PFSK-1 (cell line): ENCODE results near the gene DLGAP1.

Experiments
- FOXP2 ChIP-seq: optimal IDR thresholded peaks from 2 replicates; pipeline ENCODE3; 2011; ENCODE audit warnings: borderline replicate concordance, control low read depth, inconsistent platforms; ENCODE audit not compliant: insufficient read depth; ENCODE audit errors: extremely low read length, extremely low read depth
- POLR2AphosphoS5 ChIP-seq: IDR thresholded peaks from 2 replicates; pipeline ENCODE4 v1.6.1; 2012; ENCODE audit warnings: low read depth, mild to moderate bottlenecking, control low read depth, low read length, moderate library complexity
- REST ChIP-seq, 2 experiments: IDR thresholded peaks; 2 replicates each; pipeline versions ENCODE4 v1.6.1 to v1.8.0; 2011 to 2012; ENCODE audit warnings: low read depth in 2 of 2, low read length in 2 of 2, control low read depth in 1 of 2, inconsistent platforms in 1 of 2, mild to moderate bottlenecking in 1 of 2, moderate library complexity in 1 of 2; ENCODE audit not compliant: insufficient read depth in 1 of 2
- SIN3A ChIP-seq: IDR thresholded peaks from 2 replicates; pipeline ENCODE4 v1.6.1; 2012; ENCODE audit warnings: mild to moderate bottlenecking, low read length, moderate library complexity, borderline replicate concordance; ENCODE audit not compliant: insufficient read depth
- TAF1 ChIP-seq: IDR thresholded peaks from 2 replicates; pipeline ENCODE4 v1.6.1; 2012; ENCODE audit warnings: low read length, control low read depth, borderline replicate concordance; ENCODE audit not compliant: insufficient read depth

DLGAP1 gene

DNA sequence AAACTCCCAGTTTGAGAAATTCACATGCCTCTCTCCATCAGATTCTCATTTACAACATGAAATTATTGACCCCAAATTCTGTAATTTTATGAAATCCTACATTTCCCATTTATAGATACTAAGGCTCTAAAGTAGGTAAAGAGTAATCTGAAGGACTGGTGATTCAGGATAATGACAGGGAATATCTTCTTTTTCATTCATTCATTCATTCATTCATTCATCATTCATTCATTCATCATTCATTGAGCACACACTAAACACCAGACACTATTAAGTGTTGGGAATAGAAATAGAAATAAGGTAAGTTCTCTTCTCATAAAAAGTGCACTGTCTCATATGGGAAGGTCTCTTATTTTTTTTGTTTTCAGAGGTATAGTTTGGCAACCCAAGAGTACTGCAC lies 888.3 kb downstream of the DLGAP1 start:
- TF ChIP-seq FOXP2 (no peak), POLR2AphosphoS5 (no peak), SIN3A (no peak), TAF1 (no peak), REST (IDR thresholded peaks at IDR 0.05; ENCODE audit: insufficient read depth in 1 of 2, low read depth in 2 of 2, low read length in 2 of 2) (no peak)

GRCh38 chr18:3560755-3561154 lies 894.4 kb downstream of the DLGAP1 start:
- TF ChIP-seq FOXP2 (no peak), POLR2AphosphoS5 (no peak), SIN3A (no peak), REST (IDR thresholded peaks at IDR 0.05; ENCODE audit: insufficient read depth in 1 of 2, low read depth in 2 of 2, low read length in 2 of 2) (no peak), TAF1 (no peak)

DNA sequence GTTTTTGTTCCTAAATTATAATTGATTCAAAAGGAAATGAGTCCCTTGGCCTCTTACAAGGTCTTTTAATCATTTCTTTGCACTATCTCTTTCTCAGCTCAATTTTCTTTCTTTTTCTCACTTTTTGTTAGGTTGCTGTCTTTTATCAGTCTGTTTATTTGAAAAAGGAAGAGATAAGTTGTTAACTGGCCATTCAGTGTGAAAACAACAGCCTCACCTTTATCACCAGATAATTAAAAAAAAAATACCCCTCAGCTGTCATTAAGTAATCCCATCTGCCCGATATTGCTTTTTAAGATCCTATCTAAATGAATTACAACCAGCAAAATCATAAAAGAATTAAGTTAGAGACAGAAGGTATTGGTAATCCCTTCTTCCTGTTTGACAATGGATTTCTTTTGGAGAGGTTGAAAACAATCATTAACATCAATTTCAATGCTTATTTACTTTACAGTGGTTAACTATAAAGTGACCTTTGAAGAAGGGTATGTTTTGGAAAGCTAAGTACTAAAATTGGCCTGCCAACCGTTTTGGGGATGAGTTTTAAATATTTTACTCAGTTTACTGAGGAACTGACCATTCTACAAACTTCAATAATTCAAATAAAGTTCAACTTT lies 900.2 kb downstream of the DLGAP1 start:
- TF ChIP-seq REST (IDR thresholded peaks at IDR 0.05; ENCODE audit: insufficient read depth in 1 of 2, low read depth in 2 of 2, low read length in 2 of 2) (no peak), SIN3A (no peak), TAF1 (no peak), POLR2AphosphoS5 (no peak), FOXP2 (no peak)

DNA sequence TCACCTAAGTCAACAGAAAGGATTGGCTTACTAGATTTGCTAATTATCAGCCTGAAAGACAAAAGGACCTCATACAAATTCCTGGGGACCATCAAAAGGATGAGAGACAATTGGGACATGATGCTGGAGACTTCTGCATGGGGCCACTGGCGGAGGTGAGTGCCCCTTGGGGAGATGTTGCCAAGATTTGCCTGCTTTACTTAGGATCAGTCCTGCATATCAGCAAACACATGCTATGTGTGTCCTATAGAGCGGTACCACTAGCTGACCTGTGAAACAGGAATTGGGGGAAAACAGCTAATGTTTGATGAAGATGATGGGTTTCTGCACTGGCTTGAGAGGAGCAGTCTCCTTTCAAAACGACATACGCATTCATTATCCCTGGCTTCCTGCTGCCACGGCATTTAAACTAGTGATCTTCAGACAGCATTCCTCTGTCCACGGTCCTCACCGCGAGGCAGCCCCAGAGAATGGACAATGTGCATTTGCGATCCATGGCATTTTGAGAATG lies 901.0 kb downstream of the DLGAP1 start:
- peak; percentile 80 to 91 for TF ChIP-seq REST (IDR thresholded peaks at IDR 0.05; ENCODE audit: insufficient read depth in 1 of 2, low read depth in 2 of 2, low read length in 2 of 2)
- TF ChIP-seq SIN3A, result 0 out of 2 replicates have a peak, but pooled peaks have one; percentile 36
- no peak for TF ChIP-seq FOXP2

DNA sequence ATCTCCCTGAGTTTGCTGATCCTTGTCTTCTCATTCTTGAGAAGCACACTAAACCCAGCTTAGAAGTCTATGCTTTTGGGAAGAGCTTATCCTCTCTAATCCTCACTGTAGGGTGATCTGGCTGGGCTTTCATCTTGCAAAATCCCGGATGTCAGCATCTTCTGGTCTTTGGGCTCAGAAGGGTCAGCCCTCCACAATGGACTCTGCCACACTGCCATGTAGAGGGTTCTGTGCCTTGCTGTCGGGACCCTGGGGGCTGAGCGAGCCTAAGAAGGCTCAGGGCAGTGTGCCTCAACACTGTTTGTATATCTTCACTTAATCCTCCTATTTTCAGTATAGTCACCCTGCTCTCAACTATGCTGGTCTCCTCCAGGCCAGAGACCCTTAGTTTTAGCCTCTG lies 902.8 kb downstream of the DLGAP1 start:
- no peak for TF ChIP-seq POLR2AphosphoS5
- TF ChIP-seq TAF1, result no peak
- TF ChIP-seq REST (IDR thresholded peaks at IDR 0.05; ENCODE audit: insufficient read depth in 1 of 2, low read depth in 2 of 2, low read length in 2 of 2), result no peak
- no peak for TF ChIP-seq FOXP2
- no peak for TF ChIP-seq SIN3A
